Adrenal gland (tissue), 5 donors: Measurements from ENCODE around the gene FAM161B.

ENCODE experiments used
- POLR2A ChIP-seq, 2 donors: fragments of 450-650 bp; IDR thresholded peaks; one replicate each; pipeline ENCODE4 v1.6.1; 2017; ENCODE audit warnings: antibody characterized with exemption in 2 of 2, mild to moderate bottlenecking in 2 of 2, moderate library complexity in 1 of 2
- TF ChIP-seq, protein P1 (sequence below), 6 experiments: fragments of 450-650 bp in 4 of 6; fragments of 200-600 bp in 2 of 6; sonication (generic) in 1 of 6; IDR thresholded peaks; 1 replicate in 5 of 6; 2 replicates in 1 of 6; pipeline versions ENCODE4 v1.5.1 to v1.8.0; 2016 to 2021; ENCODE audit warnings: antibody characterized with exemption in 6 of 6, mild to moderate bottlenecking in 2 of 6, moderate library complexity in 1 of 6
- donor health status: DM: no; HTN: no; CAD: no.

DNA sequence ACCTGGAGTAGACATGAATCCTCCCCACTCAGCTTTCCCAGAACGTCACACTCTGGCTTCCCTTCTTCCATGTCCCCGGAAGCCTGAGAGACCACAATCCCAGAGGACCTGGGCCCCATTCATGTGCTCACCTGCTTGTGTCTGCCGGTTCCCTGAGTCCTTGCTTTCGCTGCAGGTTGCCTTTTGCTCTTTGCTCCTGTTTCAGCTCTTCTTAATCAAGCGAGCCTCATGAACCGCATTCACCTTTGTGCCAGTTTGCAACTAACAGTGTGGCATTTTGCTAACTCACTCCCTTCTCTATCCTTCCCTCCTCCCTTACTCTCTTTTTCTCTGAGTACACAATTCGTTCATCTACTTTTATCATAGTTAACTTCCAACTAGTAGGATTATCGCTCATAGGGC is 46.1 kb upstream of the FAM161B start:
- TF ChIP-seq, protein P1, sequence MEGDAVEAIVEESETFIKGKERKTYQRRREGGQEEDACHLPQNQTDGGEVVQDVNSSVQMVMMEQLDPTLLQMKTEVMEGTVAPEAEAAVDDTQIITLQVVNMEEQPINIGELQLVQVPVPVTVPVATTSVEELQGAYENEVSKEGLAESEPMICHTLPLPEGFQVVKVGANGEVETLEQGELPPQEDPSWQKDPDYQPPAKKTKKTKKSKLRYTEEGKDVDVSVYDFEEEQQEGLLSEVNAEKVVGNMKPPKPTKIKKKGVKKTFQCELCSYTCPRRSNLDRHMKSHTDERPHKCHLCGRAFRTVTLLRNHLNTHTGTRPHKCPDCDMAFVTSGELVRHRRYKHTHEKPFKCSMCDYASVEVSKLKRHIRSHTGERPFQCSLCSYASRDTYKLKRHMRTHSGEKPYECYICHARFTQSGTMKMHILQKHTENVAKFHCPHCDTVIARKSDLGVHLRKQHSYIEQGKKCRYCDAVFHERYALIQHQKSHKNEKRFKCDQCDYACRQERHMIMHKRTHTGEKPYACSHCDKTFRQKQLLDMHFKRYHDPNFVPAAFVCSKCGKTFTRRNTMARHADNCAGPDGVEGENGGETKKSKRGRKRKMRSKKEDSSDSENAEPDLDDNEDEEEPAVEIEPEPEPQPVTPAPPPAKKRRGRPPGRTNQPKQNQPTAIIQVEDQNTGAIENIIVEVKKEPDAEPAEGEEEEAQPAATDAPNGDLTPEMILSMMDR (IDR thresholded peaks at IDR 0.05) = no peak
- no peak for TF ChIP-seq POLR2A (IDR thresholded peaks at IDR 0.05)
